ENCODE measurements around the gene ROR2. TPM values are rescaled to one million over a fixed set of nuclear protein-coding genes. Genes with fewer than 3 reads are reported as not detected.

Gene ROR2
- total and polyA plus RNA-seq, 2 experiments from 2014 or later, result 8.1 to 18.8 TPM

DNA sequence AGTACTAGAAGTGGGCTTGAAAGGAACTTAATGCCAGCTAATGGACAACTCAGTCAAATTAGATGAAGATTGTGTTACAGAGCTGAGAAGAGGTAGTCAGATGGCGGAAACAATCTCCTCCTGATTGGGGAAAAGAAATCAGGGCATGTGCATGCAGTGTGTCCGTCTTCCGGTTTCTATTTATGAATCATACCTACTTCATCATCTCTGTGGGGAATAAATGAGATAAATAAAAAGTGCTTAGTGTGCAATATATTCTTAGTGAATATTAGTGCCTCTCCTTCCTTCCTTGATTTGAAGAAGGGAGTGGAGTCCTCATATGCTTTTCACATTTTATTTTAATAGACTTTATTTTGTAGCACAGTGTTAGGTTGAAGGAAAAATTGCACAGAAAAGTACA lies 417.7 kb downstream of the ROR2 start:
- Histone ChIP-seq H3K27me3 (ENCODE audit: insufficient read depth) (no peaks in the 10 kb centered on the region), H3K4me2 (no peak overlapping the region), H3K79me2 (replicated peaks; ENCODE audit: insufficient read depth) (no peaks in the 10 kb centered on the region), H3K36me3 (ENCODE audit: insufficient read depth) (no peaks in the 10 kb centered on the region), H3F3A (replicated peaks; ENCODE audit: low read depth) (no peaks in the 10 kb centered on the region), H3K27ac (ENCODE audit: low read depth) (no peak overlapping the region), H4K20me1 (replicated peaks; ENCODE audit: insufficient read depth) (no peaks in the 10 kb centered on the region), H2AFZ (no peak overlapping the region), H3K4me3 (no peak overlapping the region), H3K9me2 (ENCODE audit: insufficient read depth) (peaks cover 4% of the 10 kb centered on the region; the same call in 1 of the 2 replicates), H3K4me1 (ENCODE audit: insufficient read depth) (peaks cover 6% of the 10 kb centered on the region; the same call in 1 of the 2 replicates)
- H3K27ac Mint-ChIP-seq, result no peak overlapping the region
- no peak for ATAC-seq
- 0 out of 3 replicates have a peak, but pooled peaks cover 3% of the 10 kb centered on the region for H3K36me3 Mint-ChIP-seq (ENCODE audit: low read depth)
- peaks cover 5% of the 10 kb centered on the region for H3K27me3 Mint-ChIP-seq (ENCODE audit: insufficient read depth, low read depth, poor library complexity)
- no peaks in the 10 kb centered on the region for H3K9me3 Mint-ChIP-seq
- DNase-seq (ENCODE audit: low spot score), result no peak
- H3K4me1 Mint-ChIP-seq, result peaks cover 12% of the 10 kb centered on the region
- TF ChIP-seq, protein P1, sequence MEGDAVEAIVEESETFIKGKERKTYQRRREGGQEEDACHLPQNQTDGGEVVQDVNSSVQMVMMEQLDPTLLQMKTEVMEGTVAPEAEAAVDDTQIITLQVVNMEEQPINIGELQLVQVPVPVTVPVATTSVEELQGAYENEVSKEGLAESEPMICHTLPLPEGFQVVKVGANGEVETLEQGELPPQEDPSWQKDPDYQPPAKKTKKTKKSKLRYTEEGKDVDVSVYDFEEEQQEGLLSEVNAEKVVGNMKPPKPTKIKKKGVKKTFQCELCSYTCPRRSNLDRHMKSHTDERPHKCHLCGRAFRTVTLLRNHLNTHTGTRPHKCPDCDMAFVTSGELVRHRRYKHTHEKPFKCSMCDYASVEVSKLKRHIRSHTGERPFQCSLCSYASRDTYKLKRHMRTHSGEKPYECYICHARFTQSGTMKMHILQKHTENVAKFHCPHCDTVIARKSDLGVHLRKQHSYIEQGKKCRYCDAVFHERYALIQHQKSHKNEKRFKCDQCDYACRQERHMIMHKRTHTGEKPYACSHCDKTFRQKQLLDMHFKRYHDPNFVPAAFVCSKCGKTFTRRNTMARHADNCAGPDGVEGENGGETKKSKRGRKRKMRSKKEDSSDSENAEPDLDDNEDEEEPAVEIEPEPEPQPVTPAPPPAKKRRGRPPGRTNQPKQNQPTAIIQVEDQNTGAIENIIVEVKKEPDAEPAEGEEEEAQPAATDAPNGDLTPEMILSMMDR (conservative IDR thresholded peaks at IDR 0.05; ENCODE audit: low read depth in 2 of 2), result no peak
- no peak for TF ChIP-seq ZNF114 (CRISPR knock-in tag; IDR thresholded peaks at IDR 0.05)
- H3K4me3 Mint-ChIP-seq, result no peak overlapping the region

DNA sequence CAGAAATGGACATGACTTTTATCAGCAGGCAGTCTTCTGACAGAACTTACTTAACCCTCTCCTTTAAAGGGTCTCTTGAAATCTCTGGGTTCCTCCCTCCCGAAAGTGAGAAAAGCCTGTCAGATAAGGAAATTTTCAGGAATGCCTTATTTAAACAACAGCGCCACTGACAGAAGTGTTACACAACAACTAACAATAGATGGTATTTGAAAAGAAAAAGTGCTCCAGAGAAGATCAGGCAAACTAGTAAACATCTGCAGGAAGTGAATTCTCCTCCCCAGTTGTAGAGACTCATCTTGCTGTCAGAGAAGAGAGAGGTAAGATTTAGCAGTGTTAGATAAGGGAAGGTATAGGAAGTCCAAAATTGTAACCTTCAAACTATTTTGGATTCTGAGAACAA lies 419.2 kb downstream of the ROR2 start:
- no peaks in the 10 kb centered on the region for H3K36me3 ChIP-seq (ENCODE audit: insufficient read depth)
- no peak for ATAC-seq
- H3K27ac Mint-ChIP-seq, result no peak overlapping the region
- TF ChIP-seq NANOG (IDR thresholded peaks at IDR 0.05; ENCODE audit: borderline replicate concordance), result no peak
- no peak for TF ChIP-seq POLR2AphosphoS5 (IDR thresholded peaks at IDR 0.05; ENCODE audit: low read depth)
- TF ChIP-seq, protein P1 (conservative IDR thresholded peaks at IDR 0.05; ENCODE audit: low read depth in 2 of 2), result no peak
- no peak for TF ChIP-seq EZH2 (IDR thresholded peaks at IDR 0.05; ENCODE audit: low read depth, unreplicated experiment)
- TF ChIP-seq, protein P2, sequence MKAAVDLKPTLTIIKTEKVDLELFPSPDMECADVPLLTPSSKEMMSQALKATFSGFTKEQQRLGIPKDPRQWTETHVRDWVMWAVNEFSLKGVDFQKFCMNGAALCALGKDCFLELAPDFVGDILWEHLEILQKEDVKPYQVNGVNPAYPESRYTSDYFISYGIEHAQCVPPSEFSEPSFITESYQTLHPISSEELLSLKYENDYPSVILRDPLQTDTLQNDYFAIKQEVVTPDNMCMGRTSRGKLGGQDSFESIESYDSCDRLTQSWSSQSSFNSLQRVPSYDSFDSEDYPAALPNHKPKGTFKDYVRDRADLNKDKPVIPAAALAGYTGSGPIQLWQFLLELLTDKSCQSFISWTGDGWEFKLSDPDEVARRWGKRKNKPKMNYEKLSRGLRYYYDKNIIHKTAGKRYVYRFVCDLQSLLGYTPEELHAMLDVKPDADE (IDR thresholded peaks at IDR 0.05), result no peak
- TF ChIP-seq, protein P3, sequence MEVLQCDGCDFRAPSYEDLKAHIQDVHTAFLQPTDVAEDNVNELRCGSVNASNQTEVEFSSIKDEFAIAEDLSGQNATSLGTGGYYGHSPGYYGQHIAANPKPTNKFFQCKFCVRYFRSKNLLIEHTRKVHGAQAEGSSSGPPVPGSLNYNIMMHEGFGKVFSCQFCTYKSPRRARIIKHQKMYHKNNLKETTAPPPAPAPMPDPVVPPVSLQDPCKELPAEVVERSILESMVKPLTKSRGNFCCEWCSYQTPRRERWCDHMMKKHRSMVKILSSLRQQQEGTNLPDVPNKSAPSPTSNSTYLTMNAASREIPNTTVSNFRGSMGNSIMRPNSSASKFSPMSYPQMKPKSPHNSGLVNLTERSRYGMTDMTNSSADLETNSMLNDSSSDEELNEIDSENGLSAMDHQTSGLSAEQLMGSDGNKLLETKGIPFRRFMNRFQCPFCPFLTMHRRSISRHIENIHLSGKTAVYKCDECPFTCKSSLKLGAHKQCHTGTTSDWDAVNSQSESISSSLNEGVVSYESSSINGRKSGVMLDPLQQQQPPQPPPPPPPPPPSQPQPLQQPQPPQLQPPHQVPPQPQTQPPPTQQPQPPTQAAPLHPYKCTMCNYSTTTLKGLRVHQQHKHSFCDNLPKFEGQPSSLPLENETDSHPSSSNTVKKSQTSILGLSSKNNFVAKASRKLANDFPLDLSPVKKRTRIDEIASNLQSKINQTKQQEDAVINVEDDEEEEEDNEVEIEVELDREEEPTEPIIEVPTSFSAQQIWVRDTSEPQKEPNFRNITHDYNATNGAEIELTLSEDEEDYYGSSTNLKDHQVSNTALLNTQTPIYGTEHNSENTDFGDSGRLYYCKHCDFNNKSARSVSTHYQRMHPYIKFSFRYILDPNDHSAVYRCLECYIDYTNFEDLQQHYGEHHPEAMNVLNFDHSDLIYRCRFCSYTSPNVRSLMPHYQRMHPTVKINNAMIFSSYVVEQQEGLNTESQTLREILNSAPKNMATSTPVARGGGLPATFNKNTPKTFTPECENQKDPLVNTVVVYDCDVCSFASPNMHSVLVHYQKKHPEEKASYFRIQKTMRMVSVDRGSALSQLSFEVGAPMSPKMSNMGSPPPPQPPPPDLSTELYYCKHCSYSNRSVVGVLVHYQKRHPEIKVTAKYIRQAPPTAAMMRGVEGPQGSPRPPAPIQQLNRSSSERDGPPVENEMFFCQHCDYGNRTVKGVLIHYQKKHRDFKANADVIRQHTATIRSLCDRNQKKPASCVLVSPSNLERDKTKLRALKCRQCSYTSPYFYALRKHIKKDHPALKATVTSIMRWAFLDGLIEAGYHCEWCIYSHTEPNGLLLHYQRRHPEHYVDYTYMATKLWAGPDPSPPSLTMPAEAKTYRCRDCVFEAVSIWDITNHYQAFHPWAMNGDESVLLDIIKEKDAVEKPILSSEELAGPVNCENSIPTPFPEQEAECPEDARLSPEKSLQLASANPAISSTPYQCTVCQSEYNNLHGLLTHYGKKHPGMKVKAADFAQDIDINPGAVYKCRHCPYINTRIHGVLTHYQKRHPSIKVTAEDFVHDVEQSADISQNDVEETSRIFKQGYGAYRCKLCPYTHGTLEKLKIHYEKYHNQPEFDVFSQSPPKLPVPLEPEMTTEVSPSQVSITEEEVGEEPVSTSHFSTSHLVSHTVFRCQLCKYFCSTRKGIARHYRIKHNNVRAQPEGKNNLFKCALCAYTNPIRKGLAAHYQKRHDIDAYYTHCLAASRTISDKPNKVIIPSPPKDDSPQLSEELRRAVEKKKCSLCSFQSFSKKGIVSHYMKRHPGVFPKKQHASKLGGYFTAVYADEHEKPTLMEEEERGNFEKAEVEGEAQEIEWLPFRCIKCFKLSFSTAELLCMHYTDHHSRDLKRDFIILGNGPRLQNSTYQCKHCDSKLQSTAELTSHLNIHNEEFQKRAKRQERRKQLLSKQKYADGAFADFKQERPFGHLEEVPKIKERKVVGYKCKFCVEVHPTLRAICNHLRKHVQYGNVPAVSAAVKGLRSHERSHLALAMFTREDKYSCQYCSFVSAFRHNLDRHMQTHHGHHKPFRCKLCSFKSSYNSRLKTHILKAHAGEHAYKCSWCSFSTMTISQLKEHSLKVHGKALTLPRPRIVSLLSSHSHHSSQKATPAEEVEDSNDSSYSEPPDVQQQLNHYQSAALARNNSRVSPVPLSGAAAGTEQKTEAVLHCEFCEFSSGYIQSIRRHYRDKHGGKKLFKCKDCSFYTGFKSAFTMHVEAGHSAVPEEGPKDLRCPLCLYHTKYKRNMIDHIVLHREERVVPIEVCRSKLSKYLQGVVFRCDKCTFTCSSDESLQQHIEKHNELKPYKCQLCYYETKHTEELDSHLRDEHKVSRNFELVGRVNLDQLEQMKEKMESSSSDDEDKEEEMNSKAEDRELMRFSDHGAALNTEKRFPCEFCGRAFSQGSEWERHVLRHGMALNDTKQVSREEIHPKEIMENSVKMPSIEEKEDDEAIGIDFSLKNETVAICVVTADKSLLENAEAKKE (CRISPR knock-in tag; IDR thresholded peaks at IDR 0.05), result no peak
- TF ChIP-seq STAT1 (IDR thresholded peaks at IDR 0.05; ENCODE audit: unreplicated experiment), result no peak
- no peak for TF ChIP-seq ZNF114 (CRISPR knock-in tag; IDR thresholded peaks at IDR 0.05)

More for the DNA sequence above, 419.2 kb downstream of the ROR2 start:
- H4K20me1 ChIP-seq (replicated peaks; ENCODE audit: insufficient read depth), result no peaks in the 10 kb centered on the region
- H3K27ac ChIP-seq (ENCODE audit: low read depth), result no peak overlapping the region
- no peak for DNase-seq (ENCODE audit: low spot score)
- H2AFZ ChIP-seq, result peak overlapping the region; percentile 2; the same call in 1 of the 2 replicates
- no peaks in the 10 kb centered on the region for H3K79me2 ChIP-seq (replicated peaks; ENCODE audit: insufficient read depth)
- Mint-ChIP-seq H3K36me3 (ENCODE audit: low read depth) (0 out of 3 replicates have a peak, but pooled peaks cover 3% of the 10 kb centered on the region), H3K27me3 (ENCODE audit: insufficient read depth, low read depth, poor library complexity) (peaks cover 5% of the 10 kb centered on the region), H3K4me1 (peaks cover 8% of the 10 kb centered on the region), H3K4me3 (no peak overlapping the region), H3K9me3 (peaks cover 3% of the 10 kb centered on the region; the same call in 1 of the 3 replicates)
- H3K9me2 ChIP-seq (ENCODE audit: insufficient read depth), result peaks cover 10% of the 10 kb centered on the region; the same call in 1 of the 2 replicates
- H3K4me1 ChIP-seq (ENCODE audit: insufficient read depth), result peaks cover 6% of the 10 kb centered on the region; the same call in 1 of the 2 replicates
- no peak overlapping the region for H3K4me3 ChIP-seq
- H3K4me2 ChIP-seq, result no peak overlapping the region
- no peaks in the 10 kb centered on the region for H3K27me3 ChIP-seq (ENCODE audit: insufficient read depth)
- no peaks in the 10 kb centered on the region for H3F3A ChIP-seq (replicated peaks; ENCODE audit: low read depth)

Data from GM23338 (cell line).